Measurements from ENCODE around the gene FN1. TPM values are rescaled to one million over a fixed set of nuclear protein-coding genes. Genes with fewer than 3 reads are reported as not detected.

Gene FN1
- polyA plus RNA-seq, 1 of the 3 experiments (the other 2 are of a cell fraction): 1,671 TPM

GRCh38 chr2:215416656-215417055 is 19.2 kb downstream of the FN1 start (continued):
- no peak for TF ChIP-seq POLR2AphosphoS5 (IDR thresholded peaks at IDR 0.05; ENCODE audit: low read depth, low read length)

GRCh38 chr2:215415820-215416577 is 19.9 kb downstream of the FN1 start:
- Histone ChIP-seq H3K27ac (ENCODE audit: low read depth in 2 of 2, low read length in 1 of 2) (peak overlapping the region in 1 of 2 experiments; percentile 63; a peak in 2 of 4 replicates), H3K4me1 (ENCODE audit: control insufficient read depth in 1 of 2, insufficient read depth in 2 of 2, low read depth in 1 of 2, low read length in 1 of 2) (peaks cover 0 to 54% of the 10 kb centered on the region in 2 experiments; a peak in 3 of 4 replicates), H3K9ac (no peak overlapping the region), H3K9me2 (no peaks in the 10 kb centered on the region), H3K79me2 (ENCODE audit: insufficient read depth) (peaks cover 80% of the 10 kb centered on the region), H3K9me3 (no peaks in the 10 kb centered on the region), H4K20me1 (ENCODE audit: insufficient read depth) (peaks cover 84% of the 10 kb centered on the region), H3K36me3 (replicated peaks in 1 of 2; ENCODE audit: control insufficient read depth in 1 of 2, insufficient read depth in 2 of 2, low read length in 1 of 2) (peaks cover 51 to 94% of the 10 kb centered on the region in 2 experiments), H3K4me3 (ENCODE audit: low read depth in 2 of 2, low read length in 1 of 2) (no peak overlapping the region), H3F3A (replicated peaks; ENCODE audit: insufficient read depth) (peaks cover 99% of the 10 kb centered on the region), H2AFZ (ENCODE audit: low read depth) (no peak overlapping the region), H3K27me3 (ENCODE audit: insufficient read depth) (no peaks in the 10 kb centered on the region), H3K4me2 (no peak overlapping the region; the same call in 1 of the 2 replicates)
- 84% methylated on average over 1 of the region's 1 CpG for WGBS (ENCODE audit: low lambda C conversion rate)
- DNase-seq: no peak
- POLR2A ChIA-PET: no interaction called here
- TF ChIP-seq RXRA (IDR thresholded peaks at IDR 0.05; ENCODE audit: borderline replicate concordance, low read depth): no peak
- no peak for TF ChIP-seq NFIC (IDR thresholded peaks at IDR 0.05; ENCODE audit: borderline replicate concordance)
- TF ChIP-seq YY1 (IDR thresholded peaks at IDR 0.05; ENCODE audit: low read depth): no peak
- TF ChIP-seq RAD21 (IDR thresholded peaks at IDR 0.05; ENCODE audit: low read length): no peak
- TF ChIP-seq CHD2 (IDR thresholded peaks at IDR 0.05; ENCODE audit: low read length, partially characterized antibody): no peak
- no peak for TF ChIP-seq EZH2phosphoT487 (IDR thresholded peaks at IDR 0.05; ENCODE audit: borderline replicate concordance, low read depth)
- TF ChIP-seq USF2 (IDR thresholded peaks at IDR 0.05; ENCODE audit: borderline replicate concordance, low read depth, low read length): no peak
- no peak for TF ChIP-seq ZBTB33 (IDR thresholded peaks at IDR 0.05; ENCODE audit: borderline replicate concordance, low read depth)
- TF ChIP-seq RCOR1 (IDR thresholded peaks at IDR 0.05; ENCODE audit: low read length): no peak
- no peak for TF ChIP-seq SMC3 (IDR thresholded peaks at IDR 0.05; ENCODE audit: low read depth, low read length)
- TF ChIP-seq TCF12 (IDR thresholded peaks at IDR 0.05): no peak
- no peak for TF ChIP-seq MEF2A (IDR thresholded peaks at IDR 0.05; ENCODE audit: borderline replicate concordance, low read depth)
- no peak for TF ChIP-seq IRF3 (IDR thresholded peaks at IDR 0.05; ENCODE audit: low read depth, low read length)
- TF ChIP-seq SIN3A (IDR thresholded peaks at IDR 0.05; ENCODE audit: borderline replicate concordance, low read depth, low read length): no peak
- CTCF ChIA-PET: no interaction called here

Data from SK-N-SH (cell line).